ENCODE measurements around the gene MAT1A. TPM values are rescaled to one million over a fixed set of nuclear protein-coding genes. Genes with fewer than 3 reads are reported as not detected.

MAT1A gene
- total RNA-seq, 1 donor = not detected

- Histone ChIP-seq H3K27ac (ENCODE audit: low read depth, low read length) (no peak overlapping the region), H3K36me3 (ENCODE audit: insufficient read depth, low read length) (no peaks in the 10 kb centered on the region), H3K4me2 (ENCODE audit: insufficient read depth, low read length) (no peak overlapping the region), H4K20me1 (ENCODE audit: insufficient read depth, low read length) (no peaks in the 10 kb centered on the region), H2AFZ (ENCODE audit: low read length) (no peak overlapping the region), H3K27me3 (ENCODE audit: insufficient read depth, low read length) (peaks cover 8% of the 10 kb centered on the region), H3K4me3 (ENCODE audit: insufficient read depth, low read length) (no peak overlapping the region), H3K79me2 (ENCODE audit: insufficient read depth, low read length) (no peaks in the 10 kb centered on the region), H3K4me1 (ENCODE audit: insufficient read depth, low read length) (no peaks in the 10 kb centered on the region), H3K9me3 (ENCODE audit: low read depth, low read length) (no peaks in the 10 kb centered on the region)
- no peak for DNase-seq (ENCODE audit: insufficient read length, low spot score, missing footprints)
- no peak for TF ChIP-seq CTCF (IDR thresholded peaks at IDR 0.05; ENCODE audit: extremely low read depth, low read depth, low read length)
Observed at GRCh38 chr10:80270887-80271286, 18.6 kb downstream of the MAT1A start.

DNA sequence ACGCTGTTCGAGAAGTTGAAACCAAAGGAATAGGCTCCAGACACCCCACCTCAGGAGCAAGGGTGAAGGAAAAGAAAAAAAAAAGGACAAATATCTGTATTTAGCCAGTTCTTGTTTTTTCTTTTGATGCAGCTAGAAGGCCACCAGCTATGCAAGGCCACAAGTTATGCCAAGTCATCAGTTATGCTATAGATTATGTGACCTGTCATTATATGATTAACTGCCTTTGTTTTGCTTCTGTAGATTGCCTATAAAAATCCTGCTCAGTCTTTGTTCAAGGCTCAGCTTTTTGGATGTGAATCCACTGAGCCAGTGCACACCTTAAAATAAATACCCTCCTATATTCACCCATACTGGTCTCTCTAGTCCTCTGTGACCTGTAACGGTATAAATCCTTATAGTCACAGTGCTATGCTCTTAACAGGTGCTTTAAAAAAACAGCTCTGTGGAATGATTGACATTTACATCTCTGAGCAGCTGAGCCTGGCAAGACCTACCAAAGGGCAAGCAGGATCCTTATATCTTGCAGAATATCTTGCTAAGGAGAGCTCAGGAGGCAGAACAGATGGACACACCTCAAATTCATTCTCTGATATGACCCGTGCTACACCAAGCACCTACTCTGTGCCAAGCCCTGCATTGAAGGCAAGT lies 20.4 kb downstream of the MAT1A start:
- H3K79me2 ChIP-seq (ENCODE audit: insufficient read depth, low read length) = no peaks in the 10 kb centered on the region
- H2AFZ ChIP-seq (ENCODE audit: low read length) = no peak overlapping the region
- no peaks in the 10 kb centered on the region for H3K9me3 ChIP-seq (ENCODE audit: low read depth, low read length)
- H3K27ac ChIP-seq (ENCODE audit: low read depth, low read length) = no peak overlapping the region
- no peaks in the 10 kb centered on the region for H3K36me3 ChIP-seq (ENCODE audit: insufficient read depth, low read length)
- H4K20me1 ChIP-seq (ENCODE audit: insufficient read depth, low read length) = no peaks in the 10 kb centered on the region
- no peak for DNase-seq (ENCODE audit: insufficient read length, low spot score, missing footprints)
- no peaks in the 10 kb centered on the region for H3K4me1 ChIP-seq (ENCODE audit: insufficient read depth, low read length)
- no peak overlapping the region for H3K4me3 ChIP-seq (ENCODE audit: insufficient read depth, low read length)
- H3K4me2 ChIP-seq (ENCODE audit: insufficient read depth, low read length) = no peak overlapping the region
- H3K27me3 ChIP-seq (ENCODE audit: insufficient read depth, low read length) = peaks cover 10% of the 10 kb centered on the region
- no peak for TF ChIP-seq CTCF (IDR thresholded peaks at IDR 0.05; ENCODE audit: extremely low read depth, low read depth, low read length)

DNA sequence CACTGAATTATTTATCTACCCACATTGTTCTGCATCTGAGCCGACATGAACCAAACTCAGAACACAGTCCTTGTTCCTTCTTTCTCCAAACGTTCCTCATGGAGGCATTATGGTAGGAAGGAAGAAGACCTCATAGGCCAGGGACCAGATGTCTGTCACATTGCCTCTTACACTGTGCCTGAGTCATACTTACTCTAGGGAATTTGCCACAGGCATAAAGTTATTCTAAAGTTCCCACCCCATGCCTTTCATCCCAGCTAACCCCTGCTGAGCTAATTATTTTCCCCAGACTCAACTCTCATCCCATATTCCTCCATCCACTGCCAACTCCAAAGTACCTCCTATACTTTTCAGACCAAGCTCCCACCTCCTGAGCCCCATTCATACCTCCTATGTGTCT lies 21.2 kb downstream of the MAT1A start:
- Histone ChIP-seq H3K79me2 (ENCODE audit: insufficient read depth, low read length) (no peaks in the 10 kb centered on the region), H3K4me2 (ENCODE audit: insufficient read depth, low read length) (no peak overlapping the region), H3K36me3 (ENCODE audit: insufficient read depth, low read length) (no peaks in the 10 kb centered on the region), H3K4me3 (ENCODE audit: insufficient read depth, low read length) (no peak overlapping the region), H2AFZ (ENCODE audit: low read length) (no peak overlapping the region), H3K27ac (ENCODE audit: low read depth, low read length) (no peak overlapping the region), H4K20me1 (ENCODE audit: insufficient read depth, low read length) (no peaks in the 10 kb centered on the region), H3K27me3 (ENCODE audit: insufficient read depth, low read length) (peaks cover 10% of the 10 kb centered on the region), H3K9me3 (ENCODE audit: low read depth, low read length) (no peaks in the 10 kb centered on the region), H3K4me1 (ENCODE audit: insufficient read depth, low read length) (no peaks in the 10 kb centered on the region)
- DNase-seq (ENCODE audit: insufficient read length, low spot score, missing footprints) = no peak
- TF ChIP-seq CTCF (IDR thresholded peaks at IDR 0.05; ENCODE audit: extremely low read depth, low read depth, low read length) = no peak

DNA sequence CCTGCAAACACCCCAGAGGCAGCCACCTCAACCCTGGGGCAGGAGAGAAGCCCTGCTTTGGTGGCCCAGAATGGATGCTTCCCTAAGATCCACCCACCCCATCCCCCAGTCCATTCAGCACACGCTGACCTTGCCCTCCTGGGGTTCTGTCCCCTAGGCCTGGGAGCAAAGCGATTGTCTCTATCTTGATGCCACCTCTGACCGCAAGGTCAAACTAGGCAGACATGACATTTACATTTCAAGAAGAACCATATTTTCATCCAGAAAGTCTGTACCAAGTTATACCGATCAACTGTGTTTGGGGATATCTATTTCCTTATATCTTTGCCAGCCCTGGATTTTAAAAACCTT lies 23.0 kb downstream of the MAT1A start:
- DNase-seq (ENCODE audit: insufficient read length, low spot score, missing footprints) = no peak
- Histone ChIP-seq H3K36me3 (ENCODE audit: insufficient read depth, low read length) (no peaks in the 10 kb centered on the region), H3K79me2 (ENCODE audit: insufficient read depth, low read length) (no peaks in the 10 kb centered on the region), H3K4me3 (ENCODE audit: insufficient read depth, low read length) (no peak overlapping the region), H3K27ac (ENCODE audit: low read depth, low read length) (no peak overlapping the region), H3K9me3 (ENCODE audit: low read depth, low read length) (no peaks in the 10 kb centered on the region), H3K4me2 (ENCODE audit: insufficient read depth, low read length) (no peak overlapping the region), H3K4me1 (ENCODE audit: insufficient read depth, low read length) (no peaks in the 10 kb centered on the region), H2AFZ (ENCODE audit: low read length) (no peak overlapping the region), H3K27me3 (ENCODE audit: insufficient read depth, low read length) (peaks cover 15% of the 10 kb centered on the region), H4K20me1 (ENCODE audit: insufficient read depth, low read length) (no peaks in the 10 kb centered on the region)
- no peak for TF ChIP-seq CTCF (IDR thresholded peaks at IDR 0.05; ENCODE audit: extremely low read depth, low read depth, low read length)
